Umbilical cord (tissue), 2 donors: Measurements from ENCODE around the gene BUD13. TPM values are rescaled to one million over a fixed set of nuclear protein-coding genes. Genes with fewer than 3 reads are reported as not detected.

Experiments used
- DNase-seq: peaks from one replicate; pipeline ENCODE4 v3.0.0-alpha.2; 2015; ENCODE audit warnings: low spot score
- total RNA-seq: library from RNA; depleted of rRNA; stranded (reverse); fragments of >200 nt; gene quantifications from one replicate; pipeline ENCODE4 v1.2.3, GENCODE V29; 2014; ENCODE audit warnings: low replicate concordance; ENCODE audit not compliant: insufficient read depth

Gene BUD13
- total RNA-seq, 1 donor from 2014 or later = 16.1 TPM

- DNase-seq = no peak
Observed at GRCh38 chr11:116792869-116793771, 20.3 kb upstream of the BUD13 start.

- DNase-seq = no peak
Observed at GRCh38 chr11:116792144-116792868, 19.5 kb upstream of the BUD13 start.

GRCh38 chr11:116791813-116792143 lies 19.0 kb upstream of the BUD13 start, which contains the start of gene APOA5:
APOA5 (minus strand) TSS chr11:116791879; CDS start chr11:116791860, 19 bp downstream.
- DNase-seq = no peak

- peak; percentile 51 for DNase-seq
Observed at GRCh38 chr11:116791002-116791812, 18.4 kb upstream of the BUD13 start.

GRCh38 chr11:116790167-116791001 lies 17.6 kb upstream of the BUD13 start:
- no peak for DNase-seq

GRCh38 chr11:116788975-116789374 lies 16.2 kb upstream of the BUD13 start:
- no peak for DNase-seq

GRCh38 chr11:116788534-116788933 lies 15.7 kb upstream of the BUD13 start:
- DNase-seq = no peak

GRCh38 chr11:116787786-116788486 lies 15.1 kb upstream of the BUD13 start, which contains the start of gene ZPR1:
ZPR1 (minus strand) TSS chr11:116788023; CDS start chr11:116787990, 33 bp downstream.
- peak; percentile 84 for DNase-seq

GRCh38 chr11:116787436-116787785 lies 14.6 kb upstream of the BUD13 start:
- no peak for DNase-seq

GRCh38 chr11:116786966-116787365 lies 14.2 kb upstream of the BUD13 start:
- DNase-seq = no peak

- no peak for DNase-seq
Observed at GRCh38 chr11:116786326-116786725, 13.5 kb upstream of the BUD13 start.

GRCh38 chr11:116782728-116783127 lies 9.9 kb upstream of the BUD13 start:
- no peak for DNase-seq

GRCh38 chr11:116778556-116778955 lies 5.8 kb upstream of the BUD13 start:
- DNase-seq = no peak

GRCh38 chr11:116777056-116777455 lies 4.3 kb upstream of the BUD13 start:
- no peak for DNase-seq

GRCh38 chr11:116776522-116776984 lies 3.8 kb upstream of the BUD13 start:
- no peak for DNase-seq

- DNase-seq = no peak
Observed at GRCh38 chr11:116775975-116776374, 3.2 kb upstream of the BUD13 start.

- no peak for DNase-seq
Observed at GRCh38 chr11:116774661-116775060, 1.9 kb upstream of the BUD13 start.

- no peak for DNase-seq
Observed at GRCh38 chr11:116773203-116774097, 663 bp upstream of the BUD13 start.

- DNase-seq = no peak
Observed at GRCh38 chr11:116771935-116772334, 852 bp downstream of the BUD13 start.
